ENCODE results near the gene NTF3.

The NTF3 gene

GRCh38 chr12:5489760-5490406 lies 58.0 kb downstream of the NTF3 start:
- no peak for DNase-seq

- DNase-seq, result no peak
These were observed 60.7 kb downstream of the NTF3 start for GRCh38 chr12:5492562-5492961.

GRCh38 chr12:5493018-5493417 lies 61.1 kb downstream of the NTF3 start:
- DNase-seq, result no peak

- no peak for DNase-seq
These were observed 62.4 kb downstream of the NTF3 start for GRCh38 chr12:5494343-5494742.

- no peak for DNase-seq
These were observed 65.6 kb downstream of the NTF3 start for GRCh38 chr12:5497329-5498053.

- no peak for DNase-seq
These were observed 66.2 kb downstream of the NTF3 start for GRCh38 chr12:5498076-5498475.

- DNase-seq, result no peak
These were observed 66.9 kb downstream of the NTF3 start for GRCh38 chr12:5498806-5499205.

- no peak for DNase-seq
These were observed 67.8 kb downstream of the NTF3 start for GRCh38 chr12:5499566-5500330.

GRCh38 chr12:5500331-5500659 lies 68.4 kb downstream of the NTF3 start:
- no peak for DNase-seq

GRCh38 chr12:5503774-5504173 lies 71.9 kb downstream of the NTF3 start:
- DNase-seq, result no peak

- no peak for DNase-seq
These were observed 73.2 kb downstream of the NTF3 start for GRCh38 chr12:5505116-5505515.

GRCh38 chr12:5505751-5506150 lies 73.8 kb downstream of the NTF3 start:
- DNase-seq, result no peak

- no peak for DNase-seq
These were observed 74.4 kb downstream of the NTF3 start for GRCh38 chr12:5506295-5506694.

- DNase-seq, result no peak
These were observed 74.9 kb downstream of the NTF3 start for GRCh38 chr12:5506821-5507231.

- DNase-seq, result no peak
These were observed 75.6 kb downstream of the NTF3 start for GRCh38 chr12:5507401-5507935.

- DNase-seq, result no peak
These were observed 76.0 kb downstream of the NTF3 start for GRCh38 chr12:5507944-5508343.

GRCh38 chr12:5509102-5509501 lies 77.2 kb downstream of the NTF3 start:
- no peak for DNase-seq

- no peak for DNase-seq
These were observed 77.6 kb downstream of the NTF3 start for GRCh38 chr12:5509557-5509956.

GRCh38 chr12:5510251-5510805 lies 78.4 kb downstream of the NTF3 start:
- DNase-seq, result no peak

- no peak for DNase-seq
These were observed 79.3 kb downstream of the NTF3 start for GRCh38 chr12:5511256-5511643.

GRCh38 chr12:5511644-5512600 lies 80.0 kb downstream of the NTF3 start:
- DNase-seq, result no peak

- DNase-seq, result no peak
These were observed 80.7 kb downstream of the NTF3 start for GRCh38 chr12:5512601-5512970.
